AG10803 (cell line): ENCODE measurements around the gene P2RY2.

Experiments used
- DNase-seq: peaks from one replicate; pipeline ENCODE4 v3.0.0; 2010; ENCODE audit warnings: low read depth
- H3K4me3 ChIP-seq: 2 replicates; pipeline ENCODE4 v1.5.1; 2011; ENCODE audit warnings: mild to moderate bottlenecking, low read length, control low read depth
- TF ChIP-seq, protein P1 (sequence below): conservative IDR thresholded peaks from 2 replicates; pipeline ENCODE4 v1.5.1; 2011; ENCODE audit warnings: mild to moderate bottlenecking, low read length, control low read depth, inconsistent platforms

Gene P2RY2

DNA sequence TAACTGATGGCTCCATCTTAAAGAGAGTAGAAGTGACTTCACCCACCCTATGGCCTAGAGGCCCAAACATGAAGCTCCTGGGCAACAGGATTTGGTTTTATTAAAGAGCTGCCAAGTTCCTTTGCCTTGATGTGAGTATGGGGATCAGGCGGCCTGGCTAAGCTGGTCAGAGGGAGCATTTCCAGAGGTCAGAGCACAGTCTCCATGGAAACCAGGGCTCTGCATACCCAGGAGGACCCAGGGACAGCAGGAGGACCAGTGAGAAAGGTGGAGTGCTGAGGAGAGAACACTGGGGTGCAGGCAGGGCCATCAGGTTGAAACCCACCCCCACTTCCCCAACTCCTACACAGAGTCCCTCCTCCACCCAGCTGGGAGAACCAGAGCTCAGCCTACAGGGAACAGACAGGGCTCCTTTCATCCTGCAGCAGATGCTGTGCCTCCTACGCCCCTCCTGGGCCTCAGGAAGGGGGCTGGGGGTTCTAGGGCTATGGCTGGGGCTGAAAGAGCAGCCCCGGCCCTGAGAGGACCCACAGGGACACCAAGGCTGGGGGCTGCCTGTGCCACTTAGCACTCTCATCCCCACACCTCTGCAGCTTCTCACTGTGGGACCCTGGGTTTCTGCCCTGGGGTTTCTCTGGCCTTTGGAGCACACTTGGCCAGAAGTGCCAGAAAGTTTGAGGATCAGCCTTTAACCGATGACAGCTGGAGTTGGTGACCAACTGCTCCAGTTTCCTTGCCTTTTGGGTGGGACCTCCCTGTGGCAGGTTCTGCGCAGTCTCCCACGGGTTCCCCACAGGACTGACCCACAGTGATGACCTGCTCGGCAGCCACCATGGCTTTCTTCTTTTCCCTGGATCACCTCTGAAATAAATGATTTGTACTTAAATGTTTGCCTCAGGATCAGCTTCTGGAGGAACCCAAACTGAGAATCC lies 40.3 kb downstream of the P2RY2 start:
- no peak overlapping the region for H3K4me3 ChIP-seq
- TF ChIP-seq, protein P1, sequence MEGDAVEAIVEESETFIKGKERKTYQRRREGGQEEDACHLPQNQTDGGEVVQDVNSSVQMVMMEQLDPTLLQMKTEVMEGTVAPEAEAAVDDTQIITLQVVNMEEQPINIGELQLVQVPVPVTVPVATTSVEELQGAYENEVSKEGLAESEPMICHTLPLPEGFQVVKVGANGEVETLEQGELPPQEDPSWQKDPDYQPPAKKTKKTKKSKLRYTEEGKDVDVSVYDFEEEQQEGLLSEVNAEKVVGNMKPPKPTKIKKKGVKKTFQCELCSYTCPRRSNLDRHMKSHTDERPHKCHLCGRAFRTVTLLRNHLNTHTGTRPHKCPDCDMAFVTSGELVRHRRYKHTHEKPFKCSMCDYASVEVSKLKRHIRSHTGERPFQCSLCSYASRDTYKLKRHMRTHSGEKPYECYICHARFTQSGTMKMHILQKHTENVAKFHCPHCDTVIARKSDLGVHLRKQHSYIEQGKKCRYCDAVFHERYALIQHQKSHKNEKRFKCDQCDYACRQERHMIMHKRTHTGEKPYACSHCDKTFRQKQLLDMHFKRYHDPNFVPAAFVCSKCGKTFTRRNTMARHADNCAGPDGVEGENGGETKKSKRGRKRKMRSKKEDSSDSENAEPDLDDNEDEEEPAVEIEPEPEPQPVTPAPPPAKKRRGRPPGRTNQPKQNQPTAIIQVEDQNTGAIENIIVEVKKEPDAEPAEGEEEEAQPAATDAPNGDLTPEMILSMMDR = no peak
- no peak for DNase-seq

DNA sequence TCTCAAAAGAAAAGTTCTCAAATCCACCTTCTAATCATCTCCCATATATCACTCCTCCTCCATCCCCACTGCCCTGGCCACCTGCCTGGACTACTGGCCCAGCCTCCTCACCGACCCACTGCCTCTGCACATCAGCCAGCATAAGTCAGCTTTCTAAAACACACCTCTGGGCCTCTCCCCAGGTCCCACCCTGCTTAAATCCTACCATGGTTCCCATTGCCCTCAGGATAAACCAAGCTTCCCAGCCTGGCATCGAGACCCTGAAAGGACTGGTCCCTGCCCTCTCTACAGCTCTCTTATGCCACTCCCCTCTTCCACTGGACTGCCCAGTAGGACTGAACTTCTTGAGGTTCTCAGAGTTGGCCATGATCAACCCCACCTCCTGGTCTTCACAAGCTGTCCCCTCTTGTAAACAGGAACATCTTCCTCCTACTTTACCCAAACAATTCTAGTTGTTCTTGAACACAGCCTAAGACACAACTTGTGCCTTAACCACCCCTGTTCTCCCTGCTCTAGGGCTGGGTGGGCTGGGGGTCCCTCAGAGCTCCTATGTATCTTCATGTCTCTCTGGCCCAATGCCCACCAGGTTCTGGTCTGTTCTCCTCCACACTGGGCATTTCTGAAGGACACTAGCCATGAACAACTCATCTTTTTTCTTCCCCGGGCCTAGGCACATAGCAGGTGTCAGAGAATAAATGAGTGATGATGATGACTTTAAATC lies 41.5 kb downstream of the P2RY2 start:
- DNase-seq = no peak
- TF ChIP-seq, protein P1 = no peak
- no peak overlapping the region for H3K4me3 ChIP-seq

DNA sequence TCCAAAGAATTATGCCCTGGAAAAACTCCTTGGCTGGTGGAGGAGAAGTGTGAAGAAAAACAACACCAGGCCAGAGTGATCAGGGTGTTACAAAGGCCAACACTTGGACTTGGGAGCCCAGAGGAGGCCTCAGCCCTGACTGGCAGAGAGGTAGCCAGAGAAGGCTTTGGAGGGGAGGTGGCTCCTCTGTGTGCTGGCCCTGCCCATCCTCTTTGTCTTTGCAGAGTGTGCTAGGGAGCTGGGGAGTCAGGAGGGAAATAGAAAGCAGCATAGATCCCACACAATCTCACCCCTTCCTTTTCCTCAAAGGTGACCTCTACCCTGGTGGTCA lies 42.0 kb downstream of the P2RY2 start:
- H3K4me3 ChIP-seq = no peak overlapping the region
- DNase-seq = no peak
- TF ChIP-seq, protein P1 = no peak

DNA sequence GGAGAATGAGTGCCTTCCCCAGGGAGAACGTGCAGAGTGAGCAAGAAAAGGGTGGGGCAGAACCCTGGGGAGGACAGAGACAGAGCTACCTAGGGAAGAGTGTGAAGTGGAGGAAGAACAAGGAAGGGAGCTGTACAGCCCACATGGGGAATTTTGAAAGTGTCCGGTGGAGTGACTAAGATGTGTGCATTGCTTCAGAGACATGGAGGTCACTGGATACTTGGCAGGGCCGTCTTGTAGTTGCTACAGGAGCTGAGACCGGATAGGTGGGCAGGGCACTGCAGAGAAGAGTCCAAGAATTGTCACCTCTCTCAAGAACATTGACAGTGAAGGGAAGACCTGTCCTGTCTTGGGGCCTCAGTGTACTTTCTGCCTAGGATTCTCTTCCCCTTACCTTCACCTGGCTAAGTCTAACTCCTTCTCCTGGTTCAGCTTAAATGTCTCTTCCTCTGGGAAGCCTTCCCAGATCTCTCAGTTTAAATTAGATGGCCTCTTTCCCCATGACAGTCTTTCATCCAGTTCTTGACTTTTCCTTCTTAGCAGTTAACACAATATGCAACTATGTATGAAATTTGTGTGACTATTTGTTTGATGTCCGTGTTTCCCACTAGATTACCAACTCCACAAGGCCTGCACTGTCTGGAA lies 44.9 kb downstream of the P2RY2 start:
- DNase-seq = peak; percentile 51
- TF ChIP-seq, protein P1 = no peak
- H3K4me3 ChIP-seq = no peak overlapping the region

DNA sequence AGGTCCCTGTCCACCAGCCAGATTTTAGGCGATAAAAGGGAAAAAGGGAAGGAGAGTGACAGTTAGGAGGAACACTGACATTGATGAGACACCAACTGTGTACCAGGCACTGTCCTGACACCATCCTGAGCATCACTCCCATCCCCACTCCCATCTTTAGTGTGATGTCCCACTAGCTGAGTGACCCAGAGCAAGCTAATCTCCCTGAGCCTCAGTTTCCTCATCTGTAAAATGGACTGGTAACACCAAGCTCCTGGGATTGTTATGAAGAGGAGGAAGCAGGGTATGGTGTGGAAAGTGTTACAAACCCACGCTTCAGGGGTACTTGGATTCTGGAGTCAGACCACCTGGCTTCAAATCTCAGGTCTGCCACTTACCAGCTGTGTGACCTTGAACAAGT lies 45.6 kb downstream of the P2RY2 start:
- no peak overlapping the region for H3K4me3 ChIP-seq
- TF ChIP-seq, protein P1 = no peak
- no peak for DNase-seq

DNA sequence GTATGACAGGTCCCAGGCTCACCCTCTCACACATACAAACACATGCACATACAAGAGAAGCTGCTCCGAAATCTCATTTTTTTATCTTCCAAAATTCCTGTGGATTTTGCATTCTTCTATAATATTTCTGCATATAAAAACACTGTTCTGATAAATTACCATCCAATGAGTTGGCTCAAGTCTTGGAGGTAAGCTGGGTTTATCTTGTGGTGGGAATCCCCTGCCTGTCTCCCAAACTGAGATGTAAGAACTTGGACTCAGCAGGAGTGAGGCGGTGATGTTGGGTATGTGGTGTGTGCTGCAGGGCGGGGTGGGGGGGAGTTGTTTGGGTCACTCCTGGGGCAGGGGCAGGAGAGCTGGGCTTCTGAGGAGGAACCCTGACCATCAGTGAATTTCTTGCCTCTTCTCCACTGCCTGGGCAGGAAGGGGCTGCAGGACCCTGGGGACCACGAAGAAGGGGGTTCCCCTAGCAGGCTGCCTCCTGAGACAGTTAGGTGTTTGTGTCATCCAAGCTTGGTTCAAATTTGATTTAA lies 47.3 kb downstream of the P2RY2 start:
- TF ChIP-seq, protein P1 = no peak
- H3K4me3 ChIP-seq = no peak overlapping the region
- no peak for DNase-seq
